ENCODE results near the gene PRX.

PRX gene

DNA sequence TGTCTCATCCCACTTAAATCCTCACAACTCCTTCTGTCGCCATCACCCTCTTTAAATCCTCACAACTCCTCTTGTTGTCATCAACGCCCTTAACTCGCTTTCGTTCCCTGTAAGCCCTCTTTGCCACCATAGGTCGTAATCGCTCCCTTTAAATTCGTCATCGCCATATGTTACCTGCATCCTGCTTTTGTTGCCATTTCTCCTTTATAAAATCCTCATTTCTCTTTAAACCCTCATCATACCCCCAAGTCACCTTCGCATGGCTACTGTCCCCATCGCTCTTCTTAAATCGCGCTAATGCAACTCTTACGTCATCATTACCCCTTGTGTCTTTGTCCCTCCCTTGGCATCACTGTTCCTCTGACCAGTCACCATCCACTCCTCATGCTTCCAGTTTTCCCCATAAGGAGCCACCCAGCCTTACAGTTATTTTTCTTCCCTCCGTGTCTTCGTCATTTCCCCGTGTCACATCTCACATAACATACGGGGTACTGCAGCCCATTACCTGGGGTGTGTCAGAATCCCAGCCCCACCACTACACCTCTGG lies 64.1 kb downstream of the PRX start:
- H3K4me3 Mint-ChIP-seq, result peak overlapping the region; percentile 92
- no peaks in the 10 kb centered on the region for H3K27me3 Mint-ChIP-seq
- H3K36me3 Mint-ChIP-seq, result peaks cover 2% of the 10 kb centered on the region
- peak overlapping the region; percentile 88 for H3K27ac Mint-ChIP-seq
- H3K4me1 Mint-ChIP-seq, result peaks cover 35% of the 10 kb centered on the region
- H3K9me3 Mint-ChIP-seq, result no peaks in the 10 kb centered on the region

DNA sequence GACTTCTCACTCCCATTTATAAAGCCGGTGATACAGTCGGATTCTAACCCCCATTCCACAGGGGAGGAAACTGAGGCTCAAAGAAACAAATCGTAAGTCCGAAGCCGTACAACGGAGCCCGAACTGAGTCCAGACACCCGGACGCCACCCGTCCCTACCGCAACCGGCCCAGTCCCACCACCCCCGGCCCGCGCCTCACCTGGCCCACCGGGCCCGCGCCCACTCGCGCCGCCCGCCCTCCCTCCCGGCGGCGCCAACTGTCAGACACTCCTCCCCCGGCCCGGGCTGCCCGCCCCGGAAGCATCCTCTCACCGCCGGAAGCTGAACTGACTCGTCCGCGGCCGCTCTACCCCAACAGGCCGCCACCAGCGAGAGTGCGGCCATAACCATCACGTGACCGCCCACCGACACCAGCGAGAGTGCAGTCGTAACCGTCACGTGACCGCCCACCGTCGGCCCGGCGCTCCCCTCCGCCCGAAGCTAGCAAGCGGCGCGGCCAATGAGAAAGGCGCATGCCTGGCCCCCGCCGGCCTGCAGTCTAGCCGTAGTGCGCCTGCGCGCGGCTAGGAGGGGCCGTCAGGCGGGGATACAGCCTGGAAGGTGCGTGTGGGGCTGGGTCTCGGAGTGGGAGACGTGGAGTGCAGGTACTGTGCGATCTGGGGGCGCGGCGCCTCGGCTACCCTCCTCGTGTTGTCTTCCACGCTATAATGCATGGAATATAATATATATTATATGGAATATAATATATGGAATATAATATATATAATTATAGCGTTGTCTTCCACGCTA lies 64.9 kb downstream of the PRX start, which contains the start of the genes C19orf47 and PLD3:
Gene C19orf47 (minus strand): TSS at position 273 of the 789 bp plus-strand sequence. CDS start 6,540 bp downstream, outside the sequence.
Gene PLD3 (plus strand): TSS at position 571 of the 789 bp plus-strand sequence. CDS start 17,789 bp downstream, outside the sequence.
- no peaks in the 10 kb centered on the region for H3K27me3 Mint-ChIP-seq
- H3K36me3 Mint-ChIP-seq, result peaks cover 2% of the 10 kb centered on the region
- H3K4me3 Mint-ChIP-seq, result peak within 1 kb of the TSS; percentile 92
- no peaks in the 10 kb centered on the region for H3K9me3 Mint-ChIP-seq
- peaks cover 41% of the 10 kb centered on the region for H3K4me1 Mint-ChIP-seq
- H3K27ac Mint-ChIP-seq, result peak within 1 kb of the TSS; percentile 88

DNA sequence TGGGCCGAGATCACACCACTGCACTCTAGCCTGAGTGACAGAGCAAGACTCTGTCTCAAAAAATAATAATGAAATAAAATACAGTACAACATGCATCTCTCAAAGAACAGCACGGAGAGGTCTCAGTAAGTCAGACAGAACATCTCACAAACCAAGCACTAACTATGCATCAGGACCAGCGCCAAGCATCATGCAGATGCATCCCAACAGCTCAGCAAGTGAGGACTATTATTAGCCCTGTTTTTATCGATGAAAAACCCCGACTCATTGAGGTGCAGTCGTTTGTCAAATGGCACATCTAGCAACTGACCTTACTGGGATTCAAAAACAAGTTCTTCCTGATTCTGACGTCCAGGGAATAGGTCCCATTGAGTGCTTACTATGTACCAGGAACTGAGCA lies 68.8 kb downstream of the PRX start:
- Mint-ChIP-seq H3K27me3 (no peaks in the 10 kb centered on the region), H3K4me3 (no peak overlapping the region), H3K4me1 (peaks cover 43% of the 10 kb centered on the region), H3K9me3 (no peaks in the 10 kb centered on the region), H3K36me3 (peaks cover 3% of the 10 kb centered on the region), H3K27ac (no peak overlapping the region)

Data from activated naive CD4-positive, alpha-beta T cell treated with anti-CD3 and anti-CD28 coated beads, Interleukin-2, amount 50 U/mL, for 24 hours (primary cell).